GM19455 (cell line): Measurements from ENCODE around the gene KLK15.
A peak's percentile ranks its signal among the peaks of the same experiment; 100 is the strongest.
"Not testable (repeated sequence)": the region's sequence is repeated elsewhere in the genome, so short reads cannot be mapped to it uniquely, and the experiment has no call there.

Source experiments
- ATAC-seq: cut with Tn5 transposase; IDR thresholded peaks from one replicate; pipeline ENCODE4 v1.9.1; 2021; ENCODE audit not compliant: unreplicated experiment

Gene KLK15

DNA sequence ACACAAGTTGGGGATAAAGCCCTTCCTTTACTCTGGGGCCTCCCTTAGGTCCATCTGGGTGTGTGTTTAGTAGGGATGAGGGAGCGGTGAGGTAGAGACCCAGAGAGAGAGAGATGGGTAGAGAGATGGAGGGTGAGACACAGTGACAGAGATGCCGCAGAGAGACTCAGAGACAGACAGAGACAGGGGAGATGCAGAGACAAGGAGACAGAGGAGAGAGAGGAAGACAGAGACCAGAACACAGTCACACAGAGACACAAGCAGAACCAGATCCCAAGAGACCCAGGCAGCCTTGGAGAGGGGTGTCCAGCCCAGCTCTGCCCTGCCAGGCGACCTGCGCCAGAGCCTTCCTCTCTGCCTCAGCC, 12.1 kb downstream of the KLK15 start:
- ATAC-seq, result no peak

DNA sequence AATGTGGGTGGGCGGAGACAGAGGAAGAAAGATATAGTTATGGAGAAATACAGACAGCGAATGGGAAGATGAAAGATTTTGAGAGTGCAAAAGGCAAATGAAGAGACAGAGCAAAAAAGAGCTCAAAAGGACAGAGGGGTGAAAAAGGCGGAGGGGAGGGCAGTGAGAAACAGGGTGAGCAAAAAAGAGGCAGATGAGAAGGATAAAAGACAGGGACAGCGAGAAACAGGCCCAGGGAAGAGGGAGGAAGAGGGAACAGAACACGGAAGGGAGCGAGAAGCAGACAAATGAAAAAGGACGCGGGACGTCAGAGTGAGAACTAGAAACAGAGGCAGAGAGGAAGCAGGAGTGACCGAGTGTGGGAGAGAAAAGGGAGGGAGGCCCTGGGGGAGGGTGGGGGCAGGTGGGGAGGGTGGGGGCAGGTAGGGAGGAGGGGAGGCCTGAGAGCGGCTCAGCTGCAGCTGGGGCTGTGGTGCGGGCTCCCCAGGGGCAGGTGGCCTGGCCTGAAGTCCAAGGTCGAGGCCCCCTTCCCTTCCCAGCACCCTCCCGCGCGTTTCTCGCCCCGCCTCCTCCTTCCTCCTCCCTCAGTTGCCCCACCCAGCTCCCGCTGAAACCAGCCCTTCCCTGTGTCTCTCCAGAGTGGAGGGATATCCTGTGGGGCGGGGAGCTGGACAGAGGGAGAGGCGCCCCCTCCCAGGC, 12.7 kb downstream of the KLK15 start:
- no peak for ATAC-seq

DNA sequence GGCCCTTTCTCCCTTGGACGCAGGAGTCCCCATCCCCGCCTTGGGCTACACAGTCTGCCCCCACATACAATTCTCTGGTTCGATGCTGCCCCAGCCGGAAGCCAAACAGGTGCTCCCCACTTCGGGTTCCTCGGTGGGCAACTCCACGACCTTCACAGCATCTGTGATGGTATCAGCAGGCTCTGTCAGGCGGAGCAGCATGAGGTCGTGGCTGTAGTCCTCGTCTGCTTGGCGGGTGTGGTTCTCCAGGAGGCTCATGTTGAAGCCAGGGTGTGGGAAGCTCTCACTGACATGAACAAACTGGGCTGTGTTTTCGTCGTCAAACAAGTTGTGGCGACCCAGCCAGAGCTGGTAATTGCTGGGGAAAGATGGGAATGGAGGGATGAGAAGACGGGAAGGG, 13.3 kb downstream of the KLK15 start:
- ATAC-seq, result no peak

DNA sequence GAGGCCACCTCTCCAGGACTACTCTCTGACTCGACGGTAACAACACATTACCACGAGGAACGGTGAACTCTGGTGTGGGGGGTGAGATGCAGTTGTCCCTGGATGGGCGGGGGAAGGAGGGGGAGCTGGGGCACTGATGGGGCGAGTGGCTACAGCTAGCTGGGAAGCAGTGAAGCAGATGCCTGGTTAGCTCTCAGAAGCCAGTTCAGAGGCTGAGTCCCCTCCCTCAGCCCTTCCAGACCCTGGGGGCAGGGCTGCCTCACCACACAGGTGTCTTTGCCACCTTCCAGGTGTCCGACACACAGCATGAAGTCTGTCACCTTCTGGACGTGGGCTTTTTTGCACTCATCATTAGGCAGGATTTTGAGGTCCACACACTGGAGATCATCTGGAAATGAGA, 13.7 kb downstream of the KLK15 start:
- no peak for ATAC-seq

DNA sequence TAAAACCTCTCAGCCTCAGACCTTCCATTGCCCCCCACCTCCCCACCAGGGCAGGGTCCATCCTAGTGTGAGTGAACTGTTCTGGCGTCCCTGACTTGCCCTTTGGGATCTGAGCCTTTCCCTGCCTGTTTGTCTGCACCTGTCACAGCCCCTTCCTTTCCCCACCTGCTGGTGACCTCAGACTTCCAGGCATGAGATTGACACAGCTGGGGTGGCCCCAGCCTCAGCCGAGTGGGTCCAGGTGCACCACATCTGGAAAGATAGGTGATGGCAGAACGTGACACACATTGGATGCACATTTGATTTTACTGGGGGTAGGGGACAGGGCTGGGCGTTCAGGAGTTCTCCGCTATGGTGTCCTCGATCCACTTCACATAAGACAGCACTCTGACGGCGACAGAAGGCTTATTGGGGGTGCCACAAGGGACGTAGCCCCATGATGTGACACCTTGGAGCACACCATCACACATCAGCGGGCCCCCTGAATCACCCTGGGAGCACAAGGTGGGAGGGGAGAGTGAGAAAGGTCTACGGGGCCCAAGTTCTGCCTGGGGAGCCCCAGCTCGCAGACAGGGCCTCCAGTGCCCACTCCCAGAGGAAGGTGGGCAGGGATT, 14.4 kb downstream of the KLK15 start:
- ATAC-seq, result no peak

DNA sequence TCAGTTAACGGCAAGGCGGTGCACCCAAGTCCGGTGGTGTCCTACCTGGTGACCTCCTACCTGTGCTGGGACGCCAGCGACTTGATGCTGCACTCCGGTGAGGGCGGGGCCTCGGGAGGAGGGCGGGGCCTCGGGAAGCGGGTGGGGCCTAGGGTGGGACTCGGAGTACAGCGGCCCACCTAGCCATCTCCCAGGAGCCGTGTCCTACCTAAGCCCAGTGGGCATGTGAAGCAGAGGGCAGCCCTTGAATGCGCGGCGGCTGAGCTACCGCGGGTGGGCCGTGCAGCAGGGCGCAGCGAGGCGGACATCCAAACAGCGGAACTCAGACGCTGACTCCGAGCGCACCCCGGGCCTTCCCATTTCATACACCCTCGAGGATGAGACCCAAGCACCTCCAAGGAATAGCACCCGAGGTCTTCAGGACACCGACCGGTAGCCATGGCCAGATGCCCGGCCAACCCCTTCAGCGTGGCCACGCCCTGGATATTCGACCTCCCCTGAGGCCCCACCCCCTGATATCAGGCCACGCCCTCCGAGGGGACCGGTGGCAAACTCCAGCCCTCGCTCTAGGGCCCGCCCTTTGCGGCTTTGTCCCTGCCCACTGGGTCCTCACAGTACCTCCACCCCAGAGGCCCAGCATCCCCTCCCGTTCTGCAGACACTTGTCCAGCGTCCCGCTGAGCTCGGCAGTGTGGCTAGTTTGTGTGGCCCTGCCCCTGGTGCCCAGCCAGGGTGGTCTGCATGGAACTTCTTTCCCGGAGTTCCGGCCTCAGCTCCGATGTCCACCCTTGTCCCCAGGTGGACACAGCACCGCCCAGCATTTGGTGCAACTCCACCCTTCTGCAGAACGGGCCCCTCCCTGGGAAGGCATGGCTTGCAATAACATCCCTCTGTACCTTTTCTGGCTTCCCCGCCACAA, 15.2 kb downstream of the KLK15 start:
- peak; percentile 68 for ATAC-seq

DNA sequence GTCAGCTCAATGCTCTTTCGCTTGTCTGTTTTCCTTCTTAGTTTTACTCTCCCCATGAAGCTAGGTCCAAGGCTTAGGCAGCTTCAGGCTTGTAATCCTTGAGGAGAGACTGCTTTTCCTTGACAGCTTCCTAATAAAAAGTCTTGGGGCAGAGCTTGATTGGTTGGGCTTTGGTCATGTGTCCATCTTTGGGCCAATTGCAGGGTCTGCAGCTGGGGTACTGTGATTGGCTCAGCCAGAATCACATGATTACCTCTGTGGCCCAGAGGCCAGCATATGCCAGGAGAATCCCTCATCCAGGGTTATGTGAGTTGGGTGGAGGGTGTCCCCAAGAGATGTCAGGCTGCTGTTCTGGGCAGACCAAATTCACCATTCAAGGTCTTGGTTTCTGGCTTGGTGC, 17.9 kb downstream of the KLK15 start:
- no peak for ATAC-seq

DNA sequence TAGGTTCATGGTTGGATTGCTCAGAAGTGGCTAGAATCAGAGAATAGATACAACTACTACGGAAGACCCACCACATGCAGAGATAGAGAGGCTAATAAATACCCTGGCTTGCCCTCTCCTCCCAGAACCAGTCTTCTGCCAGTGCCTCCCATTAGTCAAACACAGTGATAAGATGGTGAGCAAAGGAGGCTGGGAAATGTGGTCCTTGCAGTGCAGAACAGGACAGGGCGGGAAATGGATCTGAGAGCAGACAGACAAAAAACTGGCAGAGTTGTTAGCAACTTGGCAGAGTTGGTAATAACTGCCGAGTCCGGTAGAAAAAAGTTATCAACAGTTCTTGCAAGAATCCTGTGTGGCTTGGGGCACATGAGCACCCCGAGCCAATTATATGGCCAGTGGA, 18.5 kb downstream of the KLK15 start:
- no peak for ATAC-seq

DNA sequence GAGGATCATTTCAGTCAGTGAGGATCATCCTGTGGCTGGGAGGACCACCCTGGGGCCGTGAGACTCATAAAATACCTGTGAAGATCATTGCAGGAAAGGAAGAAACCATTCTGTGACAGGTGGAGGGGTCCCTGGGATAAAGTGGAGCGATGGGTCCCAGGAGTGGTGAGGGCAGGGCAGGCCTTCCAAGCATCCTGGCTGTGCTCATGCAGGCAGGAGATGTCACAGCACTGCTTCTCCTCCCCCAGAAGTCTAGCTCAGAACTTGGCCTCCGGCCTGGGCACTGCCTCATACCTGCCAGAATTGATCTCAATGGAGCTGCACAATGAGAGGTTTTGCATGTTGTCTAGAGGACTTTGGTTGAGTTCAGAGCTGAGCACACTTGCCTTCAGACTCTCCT, 20.9 kb downstream of the KLK15 start:
- ATAC-seq, result no peak

DNA sequence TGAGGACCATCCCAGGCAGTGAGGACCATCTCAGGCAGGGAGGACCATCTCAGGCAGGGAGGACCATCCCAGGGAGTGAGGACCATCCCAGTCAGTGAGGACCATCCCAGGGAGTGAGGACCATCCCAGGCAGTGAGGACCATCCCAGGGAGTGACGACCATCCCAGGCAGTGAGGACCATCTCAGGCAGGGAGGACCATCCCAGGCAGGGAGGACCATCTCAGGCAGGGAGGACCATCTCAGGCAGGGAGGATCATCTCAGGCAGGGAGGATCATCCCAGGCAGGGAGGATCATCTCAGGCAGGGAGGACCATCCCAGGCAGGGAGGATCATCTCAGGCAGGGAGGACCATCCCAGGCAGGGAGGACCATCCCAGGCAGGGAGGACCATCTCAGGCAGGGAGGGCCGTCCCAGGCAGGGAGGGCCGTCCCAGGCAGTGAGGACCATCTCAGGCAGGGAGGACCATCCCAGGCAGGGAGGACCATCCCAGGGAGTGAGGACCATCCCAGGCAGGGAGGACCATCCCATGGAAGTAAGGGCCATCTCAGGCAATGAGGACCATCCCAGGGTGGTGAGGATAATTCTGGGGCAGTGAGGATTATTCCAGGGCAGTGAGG, 21.6 kb downstream of the KLK15 start:
- ATAC-seq, result not testable (repeated sequence)

DNA sequence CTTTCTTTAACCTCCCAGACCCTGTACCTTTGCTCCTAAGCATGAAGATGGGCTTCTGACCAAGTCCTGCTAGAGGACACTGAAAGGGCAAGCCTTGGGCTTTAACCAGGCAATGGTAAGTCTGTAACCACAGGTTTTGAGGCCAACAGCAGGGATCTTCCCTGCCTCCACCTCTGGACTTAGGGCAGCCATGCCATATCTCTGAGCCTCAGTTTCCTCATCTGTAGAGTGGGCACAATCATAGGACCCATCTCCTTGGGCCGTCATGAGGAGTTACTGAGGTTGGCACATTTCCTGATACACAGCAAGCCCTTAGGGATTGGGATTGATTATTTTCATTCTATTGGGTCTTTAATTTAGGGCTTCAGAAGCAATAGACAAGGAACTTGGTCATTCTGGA, 24.5 kb downstream of the KLK15 start:
- ATAC-seq, result no peak

DNA sequence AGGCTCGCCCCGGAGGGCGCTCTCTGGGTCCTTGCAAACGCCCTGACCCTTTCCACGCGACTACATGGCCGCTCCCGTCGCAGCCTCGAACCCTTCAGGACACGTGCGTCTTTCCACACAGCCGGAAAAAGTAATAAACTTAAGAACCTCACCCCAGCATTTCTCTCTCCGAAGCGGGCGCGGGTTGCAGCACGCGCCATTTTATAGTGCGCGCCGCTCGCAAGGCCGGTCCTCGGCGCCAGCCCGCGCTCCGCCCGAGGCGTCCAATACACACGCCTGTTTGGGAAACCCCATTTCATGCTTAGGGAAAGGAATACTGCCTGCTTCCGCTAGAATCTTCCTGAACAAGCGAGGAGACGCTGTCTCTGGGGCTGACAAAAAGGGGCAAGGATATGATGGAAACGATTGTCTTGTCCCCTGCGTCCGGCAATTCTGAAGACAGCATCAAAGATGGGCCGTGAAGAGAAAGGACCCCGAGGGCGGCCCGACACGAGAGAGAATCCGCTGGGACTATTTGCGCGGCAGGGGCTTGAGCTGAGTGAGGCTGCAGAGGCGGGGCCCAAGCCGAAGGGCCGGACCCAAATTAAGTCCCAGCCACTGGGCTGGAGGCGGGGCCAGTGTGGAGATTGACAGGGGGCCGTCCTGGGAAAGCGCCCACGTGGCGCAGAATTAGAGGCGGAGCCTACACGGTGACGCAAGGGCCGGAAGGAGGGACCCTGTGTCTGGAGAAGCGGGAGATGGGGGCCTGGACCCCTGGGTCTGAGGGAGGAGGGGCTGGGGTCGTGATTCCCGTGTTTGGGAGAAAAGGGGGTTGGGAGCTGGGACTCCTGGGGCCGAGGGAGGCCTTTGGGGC, 28.7 kb downstream of the KLK15 start:
- peak; percentile 85 for ATAC-seq

DNA sequence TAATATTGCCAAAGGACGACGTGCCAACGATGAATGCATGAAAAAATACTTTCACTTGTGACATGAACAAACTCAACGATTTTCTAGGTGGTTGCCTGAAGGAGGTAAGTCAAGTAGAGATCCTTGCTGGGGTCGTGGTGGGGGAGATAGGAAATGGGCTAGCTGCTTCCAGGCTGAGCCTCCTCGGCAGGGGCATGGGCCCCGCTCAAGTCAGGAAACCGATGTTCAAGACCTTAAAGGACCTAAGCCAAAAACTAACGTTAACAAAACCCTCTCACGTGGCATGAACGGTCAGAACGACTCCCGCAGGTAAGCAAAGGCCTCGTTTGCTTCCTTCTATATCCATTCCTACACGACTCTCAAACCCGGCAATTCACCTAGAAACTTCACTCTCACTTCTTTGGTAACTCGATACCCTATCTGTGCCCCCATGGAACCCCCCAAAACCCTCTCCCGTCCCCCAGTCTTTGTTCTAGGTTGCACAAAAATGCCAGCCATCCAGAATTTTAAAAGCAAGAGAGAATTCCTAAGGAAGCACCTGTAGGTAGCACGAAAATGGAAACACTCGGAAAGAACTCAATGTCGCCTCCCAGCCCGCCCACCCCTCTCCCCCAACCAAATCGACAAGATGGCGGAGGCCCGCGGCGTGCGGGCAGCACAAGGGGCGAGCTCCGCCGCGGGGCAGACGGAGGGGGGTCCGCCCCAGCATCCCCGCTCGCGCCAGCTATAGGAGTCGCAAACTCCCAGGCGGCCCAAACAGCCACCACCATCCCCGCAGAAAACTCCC, 29.5 kb downstream of the KLK15 start:
- no peak for ATAC-seq

DNA sequence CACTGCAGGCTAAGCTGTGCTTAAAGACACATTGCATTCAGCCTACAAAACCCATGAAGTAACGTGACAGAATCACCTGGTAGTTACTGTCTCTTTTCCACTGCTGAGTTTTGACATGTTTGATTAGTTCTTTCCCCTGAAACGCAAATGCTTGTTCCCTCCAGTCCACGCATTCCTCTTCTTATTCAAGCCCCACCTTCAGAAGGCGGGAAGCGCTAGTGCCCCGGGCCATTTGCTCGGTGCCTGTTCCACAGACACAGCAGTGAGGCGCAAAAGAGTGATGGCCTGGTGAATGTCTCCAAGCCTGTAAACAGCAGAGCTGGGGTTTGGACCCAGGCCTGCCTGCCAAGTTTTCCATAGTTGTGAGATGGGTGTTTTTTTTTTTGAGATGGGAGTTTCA, 32.3 kb downstream of the KLK15 start:
- ATAC-seq, result no peak

DNA sequence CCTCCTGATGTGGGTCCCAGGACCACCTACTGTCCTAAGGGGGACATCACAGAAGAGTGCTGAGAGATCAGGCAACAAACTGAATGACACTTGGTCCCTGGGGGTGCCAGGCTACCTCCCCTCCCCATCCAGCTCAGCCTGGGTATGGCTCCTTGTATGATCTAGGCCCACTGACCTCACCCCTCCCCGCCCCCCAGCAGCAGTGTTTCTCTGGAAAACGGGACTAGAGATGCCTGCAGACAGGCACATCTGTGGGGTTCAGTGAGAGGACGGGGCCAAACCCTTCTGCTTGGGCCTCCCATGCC, 33.9 kb downstream of the KLK15 start:
- no peak for ATAC-seq

DNA sequence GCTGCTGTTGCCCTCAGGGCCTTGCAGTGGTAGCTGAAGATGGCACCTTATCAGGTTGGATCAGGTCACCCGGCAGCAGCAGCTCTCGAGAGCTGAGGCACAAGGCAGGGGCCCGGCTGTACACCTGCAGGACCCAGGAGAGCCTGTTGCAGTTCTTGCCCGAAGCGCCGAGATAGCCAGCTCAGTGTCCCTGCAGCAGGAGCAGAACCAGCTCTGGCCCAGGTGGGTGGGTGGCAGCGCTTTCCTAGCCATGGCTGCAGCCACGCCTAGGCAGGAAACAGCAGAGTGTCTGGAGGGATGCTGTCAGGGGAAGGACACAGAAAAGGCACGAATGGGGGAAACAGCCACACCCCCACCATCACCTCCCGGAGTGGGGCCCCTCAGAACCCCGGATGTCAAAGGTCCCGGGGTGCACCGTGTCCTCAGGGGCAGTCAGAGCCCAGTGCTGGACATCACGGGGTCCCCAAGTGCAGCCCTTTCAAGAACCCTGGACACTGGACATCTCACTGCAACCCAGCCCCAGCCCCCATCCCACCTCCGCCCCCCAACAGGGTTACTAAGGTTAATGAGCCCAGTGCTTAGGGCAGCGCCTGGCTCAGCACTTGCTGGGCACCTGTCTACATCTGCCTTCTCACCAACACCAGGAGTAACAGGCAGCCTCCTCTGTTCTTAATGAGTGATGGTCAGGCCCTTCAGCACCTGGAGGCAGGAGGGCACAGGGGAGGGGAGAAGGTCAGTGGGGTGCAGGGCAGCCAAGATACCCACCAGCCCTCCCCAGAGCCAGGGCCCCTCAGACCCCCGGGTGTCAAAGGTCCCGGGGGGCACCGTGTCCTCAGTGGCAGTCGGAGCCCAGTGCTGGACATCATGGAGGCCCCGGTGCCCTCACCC, 34.5 kb downstream of the KLK15 start:
- ATAC-seq, result no peak

DNA sequence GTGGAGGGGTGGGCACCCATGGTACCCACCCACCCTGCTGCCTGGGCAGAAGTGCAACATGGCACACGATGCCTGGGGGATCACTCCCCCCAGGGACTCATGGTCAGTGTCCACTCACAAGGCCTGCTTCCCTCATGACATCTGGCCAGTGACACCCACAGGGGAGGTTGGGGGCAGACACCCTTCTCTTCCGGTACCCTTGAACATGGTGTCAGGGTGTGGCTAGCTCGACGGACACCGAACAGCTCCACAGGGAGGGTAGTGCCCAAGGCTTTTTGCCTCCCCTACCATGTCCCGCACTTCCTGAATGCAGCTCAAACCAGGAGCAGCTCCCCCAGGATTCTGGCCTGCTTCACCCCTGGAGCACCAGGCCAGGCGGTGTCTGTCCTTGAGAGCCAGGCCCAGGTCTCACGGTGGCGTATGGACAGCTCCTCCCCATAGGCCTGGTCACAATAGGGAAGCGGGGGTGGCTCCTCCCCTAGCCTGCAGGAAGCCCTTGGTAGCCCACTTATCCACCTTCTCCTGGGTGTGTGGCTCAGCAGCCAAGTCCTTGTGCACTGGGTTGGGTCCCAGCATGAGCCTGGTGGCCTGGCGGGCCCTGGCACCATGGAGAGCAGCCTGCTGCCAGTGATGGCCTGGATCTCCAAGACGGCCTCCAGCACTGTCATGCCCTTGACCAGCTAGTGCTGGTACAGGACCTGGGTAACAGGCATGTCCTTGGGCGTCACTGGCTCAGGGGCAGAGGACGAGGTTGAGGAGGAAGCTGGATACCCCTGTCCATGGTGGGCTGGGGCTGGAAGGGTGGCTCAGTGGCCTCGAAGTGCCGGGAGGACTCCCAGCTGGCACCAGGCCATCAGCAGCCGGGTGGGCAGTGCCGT, 35.4 kb downstream of the KLK15 start:
- no peak for ATAC-seq

DNA sequence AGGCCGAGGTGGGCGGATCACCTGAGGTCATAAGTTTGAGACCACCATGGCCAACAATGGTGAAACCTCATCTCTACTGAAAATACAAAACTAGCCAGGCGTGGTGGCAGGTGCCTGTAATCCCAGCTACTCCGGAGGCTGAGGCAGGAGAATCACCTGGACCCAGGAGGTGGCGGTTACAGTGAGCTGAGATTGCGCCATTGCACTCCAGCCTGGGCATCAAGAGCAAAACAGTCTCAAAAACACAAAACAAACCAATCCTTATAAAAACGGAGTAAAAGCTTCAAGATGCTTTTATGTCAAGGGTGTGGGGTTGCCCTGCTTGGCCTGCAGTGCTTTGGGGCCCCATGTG, 36.0 kb downstream of the KLK15 start:
- no peak for ATAC-seq
